Skin epidermis (tissue), 12 donors: ENCODE measurements around the gene AP2A1.
A peak's percentile ranks its signal among the peaks of the same experiment; 100 is the strongest.
"Not testable (repeated sequence)": the region's sequence is repeated elsewhere in the genome, so short reads cannot be mapped to it uniquely, and the experiment has no call there.

Source experiments
- H3K27ac ChIP-seq, 21 experiments: fragments of 200-600 bp; sonication (generic) in 11 of 21; one replicate each; pipeline ENCODE4 v1.5.0; 2020; ENCODE audit warnings: mild to moderate bottlenecking in 3 of 21, inconsistent platforms in 2 of 21, moderate library complexity in 2 of 21
- H3K4me3 ChIP-seq, 7 experiments: fragments of 200-600 bp; sonication (generic) in 2 of 7; one replicate each; pipeline ENCODE4 v1.5.0; 2020; ENCODE audit warnings: inconsistent platforms in 2 of 7, mild to moderate bottlenecking in 2 of 7, moderate library complexity in 1 of 7

The AP2A1 gene

DNA sequence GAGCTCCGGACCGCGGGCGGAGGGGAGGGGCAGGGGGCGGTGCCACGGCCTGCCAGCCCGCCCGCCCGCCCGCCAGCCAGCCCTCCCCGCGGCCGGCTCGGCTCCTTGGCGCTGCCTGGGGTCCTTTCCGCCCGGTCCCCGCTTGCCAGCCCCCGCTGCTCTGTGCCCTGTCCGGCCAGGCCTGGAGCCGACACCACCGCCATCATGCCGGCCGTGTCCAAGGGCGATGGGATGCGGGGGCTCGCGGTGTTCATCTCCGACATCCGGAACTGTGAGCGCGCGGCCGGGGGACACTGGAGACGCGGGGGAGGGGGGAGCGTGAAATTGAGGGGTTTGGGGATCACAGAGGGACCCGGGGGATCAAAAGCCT lies at the start of gene AP2A1:
AP2A1 (plus strand) TSS at position 72 of the 370 bp plus-strand sequence; CDS start at position 205, 133 bp downstream.
- Histone ChIP-seq H3K27ac (peak within 1 kb of the TSS; percentile 75 to 95 (median 92)), H3K4me3 (peak within 1 kb of the TSS; percentile 59 to 89 (median 81))

DNA sequence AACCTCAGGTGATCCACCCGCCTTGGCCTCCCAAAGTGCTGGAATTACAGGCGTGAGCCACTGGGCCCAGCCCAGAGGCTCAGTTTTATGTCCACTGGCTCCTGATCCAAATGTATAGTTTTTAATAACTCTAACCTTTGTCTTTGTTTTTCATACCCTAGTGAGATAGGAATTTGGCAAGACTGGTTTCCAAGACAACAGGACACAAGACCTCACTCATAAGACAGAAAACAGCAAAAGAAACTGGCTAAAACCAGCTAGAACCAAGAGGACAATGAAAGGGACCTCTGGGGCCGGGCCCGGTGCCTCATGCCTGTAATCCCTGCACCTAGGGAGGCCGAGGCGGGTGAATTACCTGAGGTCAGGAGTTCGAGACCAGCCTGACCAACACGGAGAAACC lies 48.3 kb upstream of the AP2A1 start:
- H3K4me3 ChIP-seq = peak overlapping the region in 2 of 7 experiments; percentile 49 to 51
- H3K27ac ChIP-seq = peak overlapping the region in 1 of 21 experiments; percentile 84

DNA sequence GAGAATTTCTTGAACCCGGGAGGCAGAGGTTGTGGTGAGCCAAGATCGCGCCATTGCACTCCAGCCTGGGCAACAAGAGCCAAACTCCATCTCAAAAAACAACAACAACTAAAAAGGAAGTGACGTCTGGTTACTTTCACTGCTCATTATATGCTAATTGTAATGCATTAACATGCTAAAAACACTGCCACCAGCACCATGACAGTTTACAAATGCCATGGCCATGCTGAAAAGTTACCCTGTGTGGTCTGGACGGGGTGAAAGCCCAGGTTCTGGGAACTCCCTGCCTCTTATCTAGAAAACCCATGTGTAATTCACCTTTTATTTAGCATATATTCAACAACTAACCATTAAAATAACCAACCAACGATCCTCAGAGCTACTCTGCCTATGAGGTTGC lies 47.8 kb upstream of the AP2A1 start:
- Histone ChIP-seq H3K4me3 (no peak overlapping the region), H3K27ac (no peak overlapping the region)

DNA sequence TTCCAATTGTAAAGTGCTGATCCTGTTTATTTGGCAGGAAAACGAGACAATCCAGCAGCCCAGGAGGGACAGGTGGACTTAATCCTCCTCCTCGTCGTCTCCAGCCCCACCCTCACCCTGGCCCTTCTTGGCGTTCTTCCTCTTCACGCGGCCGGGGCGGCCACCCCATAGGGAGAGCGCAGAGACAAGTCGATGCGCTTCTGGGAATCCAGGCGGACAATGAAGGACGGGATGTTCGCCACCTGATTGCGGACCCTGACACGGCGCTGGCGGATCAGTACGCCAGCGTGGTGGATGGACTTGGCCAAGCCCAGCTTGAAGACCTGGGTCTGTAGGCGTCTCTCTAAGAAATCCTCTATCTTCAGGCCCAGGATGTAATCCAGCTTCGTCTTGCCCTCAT lies 47.4 kb upstream of the AP2A1 start:
- H3K27ac ChIP-seq, H3K4me3 ChIP-seq: not testable (repeated sequence)

DNA sequence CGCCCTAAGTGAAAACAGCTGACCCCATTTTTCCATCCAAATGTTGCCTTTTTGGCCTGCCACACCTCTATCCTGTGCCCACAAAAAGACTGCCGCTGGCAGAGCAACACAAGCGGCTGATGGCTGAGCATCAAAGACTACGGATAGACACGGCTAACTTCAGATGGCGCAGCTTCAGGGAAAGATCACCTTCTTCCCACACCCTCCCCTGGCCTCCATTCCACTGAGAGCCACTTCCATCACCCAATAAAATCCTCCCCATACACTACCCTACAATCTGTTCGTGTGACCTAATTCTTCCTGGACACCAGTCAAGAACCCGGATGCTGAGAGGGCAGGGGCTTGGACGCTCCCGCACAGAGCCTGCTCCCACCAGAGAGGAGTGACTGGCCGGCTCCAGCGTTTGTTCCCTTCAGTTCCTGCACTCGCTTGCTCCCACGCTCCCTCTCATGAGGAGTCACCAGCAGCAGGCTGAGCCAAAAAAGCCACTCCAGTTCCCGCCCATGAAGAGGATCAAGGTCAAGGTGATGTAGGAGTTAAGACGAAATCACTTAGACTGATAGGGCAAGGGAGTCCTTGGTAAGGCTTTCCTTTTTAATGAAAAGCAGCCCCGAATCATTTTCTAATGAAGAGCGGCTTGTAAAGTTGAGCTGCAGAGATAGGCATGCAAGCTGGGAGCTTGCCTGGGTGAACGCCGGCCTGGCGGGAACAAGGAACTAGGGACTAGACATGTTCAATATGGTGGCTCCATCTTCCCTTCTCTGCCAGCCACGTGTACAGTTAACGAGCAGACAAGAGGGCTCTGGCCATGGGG lies 39.4 kb upstream of the AP2A1 start:
- H3K27ac ChIP-seq = peak overlapping the region in 6 of 21 experiments; percentile 10 to 72 (median 38)
- no peak overlapping the region for H3K4me3 ChIP-seq

DNA sequence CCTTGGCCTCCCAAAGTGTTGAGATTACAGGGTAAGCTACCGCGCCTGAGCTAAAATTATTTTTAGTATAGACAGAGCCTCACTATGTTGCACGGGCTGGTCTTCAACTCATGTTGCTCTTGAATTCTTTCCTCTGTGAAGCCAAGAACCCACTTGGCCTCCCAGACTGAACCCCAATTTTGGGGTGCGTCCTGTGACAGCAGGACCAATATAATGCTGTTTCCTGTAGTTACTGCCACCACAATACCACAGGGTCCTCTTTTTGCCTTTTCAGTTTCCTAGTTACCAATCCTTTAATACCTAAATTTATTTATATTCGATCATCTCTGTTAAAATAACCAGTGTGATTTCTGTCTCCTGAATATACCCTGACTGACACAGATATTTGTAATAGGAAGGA lies 36.6 kb upstream of the AP2A1 start:
- H3K27ac ChIP-seq = no peak overlapping the region
- no peak overlapping the region for H3K4me3 ChIP-seq

DNA sequence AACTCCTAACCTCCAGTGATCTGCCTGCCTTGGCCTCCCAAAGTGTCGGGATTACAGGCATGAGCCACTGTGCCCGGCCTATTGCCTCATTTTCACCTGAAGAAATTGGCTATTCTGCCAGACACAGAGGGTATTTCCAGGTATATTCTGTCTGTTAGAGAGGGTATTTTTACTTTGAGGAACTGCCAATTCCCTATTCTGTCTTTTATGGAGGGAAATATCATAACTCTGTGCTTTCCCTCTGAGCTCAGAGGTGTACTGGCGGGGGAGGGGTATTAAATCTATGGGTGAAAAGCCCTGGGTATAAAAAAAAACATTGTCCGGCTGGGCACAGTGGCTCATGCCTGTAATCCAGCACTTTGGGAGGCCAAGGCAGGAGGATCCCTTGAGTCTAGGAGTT lies 28.5 kb upstream of the AP2A1 start:
- no peak overlapping the region for H3K4me3 ChIP-seq
- peak overlapping the region in 1 of 21 experiments; percentile 11 for H3K27ac ChIP-seq

DNA sequence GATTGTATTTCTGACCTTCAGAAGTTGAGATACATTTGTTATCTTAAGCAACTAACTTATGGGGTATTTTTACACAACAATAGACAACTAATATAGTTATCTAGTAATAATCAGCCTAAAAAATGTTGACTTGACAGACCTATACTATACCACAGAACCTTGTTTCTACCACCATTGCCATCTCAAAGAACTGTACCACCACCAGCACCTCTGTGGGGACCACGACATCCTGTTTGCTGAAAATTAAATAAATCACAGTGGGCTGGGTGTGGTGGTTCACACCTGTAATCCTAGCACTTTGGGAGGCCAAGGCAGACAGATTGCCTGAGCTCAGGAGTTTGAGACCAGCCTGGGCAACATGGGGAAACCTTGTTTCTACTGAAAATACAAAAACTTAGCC lies 27.7 kb upstream of the AP2A1 start:
- Histone ChIP-seq H3K4me3 (no peak overlapping the region), H3K27ac (no peak overlapping the region)

DNA sequence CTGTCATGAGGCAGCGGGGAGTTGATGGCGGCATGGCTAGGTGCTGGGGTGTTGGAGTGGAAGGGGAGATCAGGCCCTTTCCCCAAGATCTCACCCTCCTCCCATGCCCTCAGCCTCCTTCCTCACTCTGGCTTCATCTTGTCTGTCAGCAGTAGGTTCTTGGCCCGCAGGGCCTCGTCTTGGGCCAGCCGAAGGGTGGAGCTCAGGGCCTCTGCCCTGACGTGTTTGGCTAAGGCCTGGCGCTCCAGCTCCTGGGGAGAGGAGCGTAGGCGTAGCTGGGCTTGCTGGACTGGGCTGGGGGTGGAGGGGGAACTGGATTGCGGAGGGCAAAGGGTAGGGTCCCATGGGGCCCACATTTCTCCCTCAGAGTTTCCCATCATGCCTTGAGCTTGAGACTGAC lies 26.9 kb upstream of the AP2A1 start:
- no peak overlapping the region for H3K4me3 ChIP-seq
- no peak overlapping the region for H3K27ac ChIP-seq

DNA sequence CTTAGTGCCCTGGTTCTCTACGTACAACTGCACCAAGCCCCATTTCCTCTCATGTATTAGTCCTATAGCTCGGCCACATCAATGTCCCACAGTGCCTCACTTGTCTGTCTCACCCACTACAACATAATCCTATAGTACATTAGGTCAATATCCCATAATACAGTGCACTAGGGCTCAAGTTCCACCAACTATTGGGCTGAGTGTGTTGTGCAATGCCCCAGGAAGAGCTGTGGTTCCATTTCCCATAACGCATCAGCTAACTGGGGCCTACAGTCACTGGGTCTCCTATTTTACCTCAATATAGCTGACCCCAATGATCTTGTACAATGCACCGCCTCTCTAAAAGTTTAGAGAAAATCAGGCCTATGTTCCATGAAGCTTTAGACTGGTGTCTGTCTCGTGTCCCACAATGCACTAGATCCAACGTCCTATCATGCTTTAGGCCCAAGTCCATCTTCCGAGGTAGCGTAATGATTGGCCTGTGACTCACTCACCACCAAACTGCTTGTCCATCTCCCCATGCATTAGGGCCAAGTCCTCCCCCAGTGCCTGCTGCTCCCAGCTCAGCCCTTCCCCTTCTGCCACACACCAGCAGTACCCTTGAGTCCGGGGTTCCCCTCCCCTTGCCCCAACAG lies 25.5 kb upstream of the AP2A1 start:
- no peak overlapping the region for H3K4me3 ChIP-seq

DNA sequence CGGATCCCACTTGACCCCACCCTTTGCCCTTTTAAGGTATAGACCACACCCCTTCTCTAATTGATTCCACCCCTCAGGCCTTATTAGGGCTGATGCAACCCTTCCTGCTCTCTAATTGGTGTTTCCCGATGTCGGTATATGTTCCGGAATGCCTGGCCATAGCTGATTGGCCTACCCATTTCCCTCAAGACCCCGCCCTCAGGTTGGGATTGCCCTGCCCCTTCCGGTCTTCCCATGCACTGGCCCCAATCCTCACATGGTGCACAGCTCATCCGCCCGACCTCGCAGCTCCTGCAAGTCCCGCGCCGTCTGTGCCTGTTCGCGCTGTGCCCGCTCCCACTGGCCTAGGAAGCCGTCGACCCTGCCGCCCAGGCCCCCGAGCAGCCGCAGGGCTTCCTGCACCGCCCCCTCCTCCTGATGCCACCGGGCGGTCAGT lies 21.8 kb upstream of the AP2A1 start:
- Histone ChIP-seq H3K27ac (no peak overlapping the region), H3K4me3 (no peak overlapping the region)

More for the DNA sequence above, 25.5 kb upstream of the AP2A1 start:
- no peak overlapping the region for H3K27ac ChIP-seq

DNA sequence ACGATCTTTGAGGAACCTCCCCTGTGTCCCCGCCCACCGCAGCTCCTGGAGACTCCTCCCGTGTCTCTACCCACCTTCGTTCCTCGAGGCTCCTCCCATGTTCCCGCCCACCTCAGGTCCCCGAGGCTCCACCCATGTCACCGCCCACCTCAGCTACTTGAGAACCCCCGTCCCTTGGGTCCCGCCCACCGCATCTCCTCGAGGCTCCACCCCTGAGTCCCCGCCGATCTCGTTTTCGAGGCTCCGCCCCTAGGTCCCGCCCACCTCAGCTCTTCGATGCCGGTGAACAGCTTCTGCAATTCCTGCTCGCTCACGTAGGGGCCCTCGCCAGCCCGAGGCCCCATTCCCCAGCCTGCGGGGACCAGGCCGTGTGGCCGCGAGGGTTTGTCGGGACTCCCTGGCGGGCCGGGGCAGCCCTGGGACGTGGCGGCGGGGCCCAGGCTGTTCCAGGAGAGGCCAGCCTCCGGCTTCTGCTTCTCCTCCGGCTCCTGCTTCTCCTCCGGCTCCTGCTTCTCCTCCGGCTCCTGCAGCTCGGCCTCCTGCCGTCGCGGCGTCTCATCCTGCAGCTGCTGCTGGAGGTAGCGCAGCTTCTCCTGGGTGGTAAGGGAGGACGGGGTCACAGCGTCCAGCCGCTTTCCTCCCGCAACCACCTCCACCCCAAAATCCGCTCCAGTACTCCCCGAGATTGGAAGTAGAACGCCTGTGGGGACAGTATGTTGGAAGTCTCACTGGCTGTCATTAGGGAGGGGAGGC lies 20.4 kb upstream of the AP2A1 start:
- Histone ChIP-seq H3K27ac (no peak overlapping the region), H3K4me3 (no peak overlapping the region)

DNA sequence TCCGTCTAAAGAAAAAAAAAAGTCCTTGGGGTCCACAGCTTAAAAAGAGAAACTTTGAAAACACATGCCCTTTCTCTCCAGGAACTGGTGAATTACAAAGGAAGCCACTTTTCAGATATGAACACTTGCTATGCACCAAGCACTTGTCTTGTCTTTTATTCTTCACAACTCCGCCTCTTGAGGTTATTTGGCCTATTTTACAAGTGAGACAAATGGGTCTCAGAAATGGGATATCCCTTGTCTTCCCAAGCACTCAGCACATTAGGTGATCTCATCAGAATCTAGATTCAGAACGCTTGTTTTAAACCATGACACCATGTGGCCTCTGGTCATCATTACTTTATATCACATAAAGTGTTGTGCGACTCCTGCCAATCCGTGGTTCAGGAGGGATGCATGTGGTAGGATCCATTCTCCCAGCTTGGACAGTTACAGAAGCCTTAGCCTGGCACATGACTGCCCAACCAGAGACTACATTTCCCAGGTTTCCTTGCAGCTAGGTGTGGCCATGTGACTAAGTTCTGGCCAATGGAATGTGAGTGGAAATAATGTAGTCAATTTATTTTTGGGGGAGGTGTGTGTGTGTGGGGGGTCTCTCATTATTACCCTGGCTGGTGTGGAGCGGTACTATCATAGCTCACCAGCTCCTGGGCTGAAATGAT lies 17.6 kb upstream of the AP2A1 start:
- H3K27ac ChIP-seq = no peak overlapping the region
- no peak overlapping the region for H3K4me3 ChIP-seq

DNA sequence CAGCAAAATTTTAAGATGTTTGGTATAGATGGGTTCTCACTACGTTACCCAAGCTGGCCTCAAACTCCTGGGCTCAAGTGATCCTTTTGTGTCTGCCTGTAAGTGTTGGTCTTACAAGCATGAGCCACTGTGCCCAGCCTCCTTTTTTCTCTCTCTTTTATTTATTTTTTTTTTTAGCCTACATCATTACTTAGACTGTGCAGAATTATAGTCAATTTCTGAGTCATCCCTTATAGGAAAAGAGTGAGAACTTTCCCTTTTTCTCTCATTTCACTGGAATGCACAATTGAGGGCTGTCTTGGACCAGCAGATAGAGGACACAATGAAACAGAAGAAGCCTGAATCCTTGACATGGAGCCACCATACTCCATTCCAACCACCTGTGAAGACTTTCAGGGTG lies 17.0 kb upstream of the AP2A1 start:
- H3K27ac ChIP-seq = no peak overlapping the region
- H3K4me3 ChIP-seq = no peak overlapping the region

DNA sequence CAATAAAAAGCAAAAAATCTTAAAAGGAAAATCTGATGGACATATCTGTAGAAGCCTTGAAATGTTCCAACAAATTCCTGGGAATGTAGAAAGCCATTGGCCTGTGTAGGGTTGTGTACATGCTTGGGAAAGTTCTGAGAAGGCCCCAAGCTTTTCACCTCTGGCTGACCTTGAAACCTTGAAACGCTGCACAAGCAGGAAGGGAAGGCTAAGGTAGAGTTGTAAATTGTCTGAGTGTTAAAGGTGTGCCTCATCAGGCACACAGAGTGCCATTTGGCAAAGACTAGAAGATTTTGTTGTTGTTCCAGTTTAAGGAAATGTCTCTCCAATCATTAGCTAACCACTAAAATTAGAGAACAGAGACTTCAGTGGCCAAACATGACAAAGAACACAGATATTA lies 14.1 kb upstream of the AP2A1 start:
- Histone ChIP-seq H3K27ac (no peak overlapping the region), H3K4me3 (no peak overlapping the region)

DNA sequence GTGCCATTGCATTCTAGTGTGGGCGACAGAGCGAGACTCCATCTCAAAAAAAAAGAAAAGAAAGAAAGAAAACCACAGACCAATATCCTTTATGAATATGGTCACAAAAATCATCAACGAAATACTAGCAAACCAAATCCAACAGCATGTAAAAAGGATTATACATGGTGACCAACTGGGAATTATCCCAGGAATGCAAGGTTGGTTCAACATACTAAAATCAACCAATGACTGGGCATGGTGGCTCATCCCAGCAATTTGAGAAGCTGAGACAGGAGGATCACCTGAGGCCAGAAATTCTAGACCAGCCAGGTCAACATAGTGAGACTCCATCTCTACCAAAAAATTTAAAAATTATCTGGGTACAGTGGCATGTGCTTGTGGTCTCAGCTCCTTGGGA lies 10.8 kb upstream of the AP2A1 start:
- Histone ChIP-seq H3K4me3 (no peak overlapping the region), H3K27ac (no peak overlapping the region)

DNA sequence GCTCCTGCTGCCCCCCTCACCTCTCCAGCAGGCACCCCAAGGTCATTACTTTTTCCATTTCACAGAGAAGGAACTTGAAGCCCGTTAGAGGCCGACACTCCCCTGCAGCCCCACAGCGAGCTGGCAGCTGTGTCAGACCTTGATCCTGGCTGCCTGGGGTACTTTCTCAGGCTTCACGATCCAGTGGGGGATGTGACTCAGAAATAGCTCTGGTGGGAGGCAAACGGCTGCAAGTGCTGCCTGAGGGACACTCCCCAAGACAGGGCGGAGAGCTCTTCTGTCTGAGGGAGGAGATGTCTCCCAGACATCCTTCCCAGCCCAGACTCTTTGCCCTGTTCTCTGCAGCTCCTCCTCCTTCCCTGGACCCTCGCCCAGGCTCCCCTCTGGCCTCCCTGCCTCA lies 8.5 kb upstream of the AP2A1 start:
- Histone ChIP-seq H3K27ac (no peak overlapping the region), H3K4me3 (no peak overlapping the region)

DNA sequence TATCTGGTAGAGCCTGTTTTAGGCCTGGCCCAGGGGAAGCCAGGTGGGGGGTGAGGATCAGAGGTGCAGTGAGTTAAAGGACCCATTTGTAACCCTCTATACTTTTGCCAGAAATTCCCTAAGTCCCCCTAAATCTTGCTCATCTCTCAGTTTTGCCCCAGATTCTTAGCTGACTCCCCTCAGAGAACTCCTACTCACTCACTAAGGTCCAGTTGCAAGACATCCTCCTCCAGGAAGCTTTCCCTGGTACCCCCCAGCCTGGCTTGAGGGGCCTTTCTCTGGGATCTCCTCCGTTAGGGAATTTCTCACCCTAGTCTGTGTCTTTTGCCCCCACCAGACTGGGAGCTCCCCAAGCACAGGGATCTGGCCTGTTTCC lies 5.6 kb upstream of the AP2A1 start:
- Histone ChIP-seq H3K4me3 (no peak overlapping the region), H3K27ac (peak overlapping the region in 13 of 21 experiments; percentile 2 to 78 (median 52))

DNA sequence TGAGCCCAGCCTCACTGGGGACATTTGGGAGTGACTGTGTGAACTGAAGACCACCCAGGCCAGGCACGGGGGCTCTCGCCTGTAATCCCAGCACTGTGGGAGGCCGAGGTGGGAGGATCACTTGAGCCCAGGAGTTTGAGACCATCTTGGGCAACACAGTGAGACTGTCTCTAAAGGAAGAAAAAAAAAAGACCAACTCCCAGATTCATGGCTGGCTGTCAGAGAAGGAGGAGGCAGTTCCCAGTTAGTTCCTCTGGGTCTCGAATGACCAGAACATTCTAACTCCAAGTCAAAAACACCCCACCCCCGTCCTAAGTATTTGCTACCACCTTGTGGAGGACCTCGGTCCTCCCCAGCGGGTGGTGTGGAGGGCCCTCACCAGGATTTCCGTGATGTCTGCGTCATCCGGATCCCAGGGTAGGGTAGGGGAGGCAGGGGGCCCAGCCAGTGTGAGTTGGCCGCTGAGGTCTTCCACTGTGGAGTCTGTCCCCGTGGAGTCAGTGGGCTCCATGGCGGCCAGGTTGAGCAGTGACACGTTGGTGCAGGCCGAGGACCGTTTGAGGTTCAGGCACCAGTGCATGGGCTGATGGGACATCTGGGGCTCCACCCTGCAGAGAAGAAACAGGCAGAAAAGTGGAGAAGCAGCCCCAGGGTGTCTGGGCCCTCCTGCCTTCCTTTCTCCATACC lies 5.0 kb upstream of the AP2A1 start:
- H3K4me3 ChIP-seq = no peak overlapping the region
- H3K27ac ChIP-seq = peak overlapping the region in 13 of 21 experiments; percentile 2 to 78 (median 52)

DNA sequence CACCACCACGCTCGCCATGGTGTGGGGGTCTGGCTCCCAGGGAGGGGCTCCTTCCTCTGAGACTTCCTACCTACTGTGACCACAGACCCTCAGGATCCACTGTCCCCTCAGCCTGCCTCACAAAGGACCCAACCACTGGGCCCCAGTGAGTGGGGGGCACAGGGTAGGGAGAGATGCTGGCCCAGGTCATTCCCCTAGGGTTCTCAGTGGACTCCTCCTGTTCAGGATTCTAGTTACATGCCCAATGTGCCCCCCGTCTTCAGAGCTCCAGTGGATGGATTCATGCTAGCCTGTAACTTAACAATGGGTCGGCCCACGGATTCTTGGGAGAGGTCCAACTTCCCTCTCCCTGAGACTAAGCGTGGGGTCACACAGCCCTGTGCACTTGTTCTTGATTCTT lies 3.6 kb upstream of the AP2A1 start, which contains the start of gene TSKS:
TSKS (minus strand) TSS at position 77 of the 400 bp plus-strand sequence; CDS start at position 18, 59 bp downstream.
- Histone ChIP-seq H3K27ac (peak within 1 kb of the TSS in 7 of 21 experiments; percentile 2 to 78 (median 61)), H3K4me3 (no peak within 1 kb of the TSS)
